ENCODE measurements around the gene MOB3A. TPM values are rescaled to one million over a fixed set of nuclear protein-coding genes. Genes with fewer than 3 reads are reported as not detected.

MOB3A gene
- total and polyA plus RNA-seq, 2 of the 13 experiments (the other 11 are each of a cell fraction or from before 2014, with no cell fraction given): 3.5 to 17.8 TPM

DNA sequence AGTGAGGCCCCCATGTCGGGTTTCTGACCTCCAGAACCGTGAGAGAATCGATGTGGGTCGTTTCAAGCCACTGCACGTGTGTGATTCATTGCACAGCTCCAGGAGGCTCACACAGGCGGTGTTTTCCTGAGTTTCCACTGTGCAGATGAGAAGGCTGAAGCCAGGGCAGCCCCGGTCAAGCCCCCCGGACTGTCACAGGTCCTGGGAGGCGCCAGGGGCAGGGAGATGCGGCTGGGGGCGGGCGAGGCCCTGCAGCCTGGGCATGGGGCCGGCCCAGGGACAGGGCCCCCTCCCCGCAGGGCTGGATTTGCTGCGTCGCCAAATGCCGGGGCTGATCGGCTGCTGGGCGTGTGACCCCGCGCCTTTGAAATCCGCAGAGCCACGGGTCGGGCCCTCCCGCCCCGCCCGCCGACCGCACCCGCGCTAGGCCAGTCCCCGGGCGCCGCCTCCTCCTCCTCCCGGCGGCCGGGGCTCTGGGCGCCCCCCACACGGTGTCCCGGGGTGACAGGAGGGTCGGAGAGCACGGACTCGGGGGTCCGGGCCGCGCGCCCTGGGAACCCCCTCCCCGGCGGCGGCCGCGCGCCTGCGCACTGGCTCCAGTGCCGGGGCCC lies 35.1 kb downstream of the MOB3A start (continued):
- TF ChIP-seq, protein P1, sequence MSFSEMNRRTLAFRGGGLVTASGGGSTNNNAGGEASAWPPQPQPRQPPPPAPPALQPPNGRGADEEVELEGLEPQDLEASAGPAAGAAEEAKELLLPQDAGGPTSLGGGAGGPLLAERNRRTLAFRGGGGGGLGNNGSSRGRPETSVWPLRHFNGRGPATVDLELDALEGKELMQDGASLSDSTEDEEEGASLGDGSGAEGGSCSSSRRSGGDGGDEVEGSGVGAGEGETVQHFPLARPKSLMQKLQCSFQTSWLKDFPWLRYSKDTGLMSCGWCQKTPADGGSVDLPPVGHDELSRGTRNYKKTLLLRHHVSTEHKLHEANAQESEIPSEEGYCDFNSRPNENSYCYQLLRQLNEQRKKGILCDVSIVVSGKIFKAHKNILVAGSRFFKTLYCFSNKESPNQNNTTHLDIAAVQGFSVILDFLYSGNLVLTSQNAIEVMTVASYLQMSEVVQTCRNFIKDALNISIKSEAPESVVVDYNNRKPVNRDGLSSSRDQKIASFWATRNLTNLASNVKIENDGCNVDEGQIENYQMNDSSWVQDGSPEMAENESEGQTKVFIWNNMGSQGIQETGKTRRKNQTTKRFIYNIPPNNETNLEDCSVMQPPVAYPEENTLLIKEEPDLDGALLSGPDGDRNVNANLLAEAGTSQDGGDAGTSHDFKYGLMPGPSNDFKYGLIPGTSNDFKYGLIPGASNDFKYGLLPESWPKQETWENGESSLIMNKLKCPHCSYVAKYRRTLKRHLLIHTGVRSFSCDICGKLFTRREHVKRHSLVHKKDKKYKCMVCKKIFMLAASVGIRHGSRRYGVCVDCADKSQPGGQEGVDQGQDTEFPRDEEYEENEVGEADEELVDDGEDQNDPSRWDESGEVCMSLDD (CRISPR knock-in tag; IDR thresholded peaks at IDR 0.05; ENCODE audit: borderline replicate concordance): peak; percentile 74; the same call in 1 of the 2 replicates
- TF ChIP-seq ZNF367 (CRISPR knock-in tag; IDR thresholded peaks at IDR 0.05; ENCODE audit: borderline replicate concordance) (no peak), TFDP1 (CRISPR knock-in tag; IDR thresholded peaks at IDR 0.05; ENCODE audit: borderline replicate concordance) (peak; percentile 61; the same call in 1 of the 2 replicates), ZNF552 (CRISPR knock-in tag; IDR thresholded peaks at IDR 0.05; ENCODE audit: borderline replicate concordance) (peak; percentile 77; the same call in 1 of the 2 replicates), ZNF850 (CRISPR knock-in tag; conservative IDR thresholded peaks at IDR 0.05) (no peak), AKAP8 (CRISPR knock-in tag; IDR thresholded peaks at IDR 0.05) (no peak; the same call in 1 of the 2 replicates), ZNF773 (CRISPR knock-in tag; IDR thresholded peaks at IDR 0.05; ENCODE audit: borderline replicate concordance) (no peak), GABPB1 (CRISPR knock-in tag; IDR thresholded peaks at IDR 0.05) (no peak; the same call in 1 of the 2 replicates), ZBTB3 (CRISPR knock-in tag; IDR thresholded peaks at IDR 0.05; ENCODE audit: borderline replicate concordance, low read depth) (0 out of 2 replicates have a peak, but pooled peaks have one; percentile 10), POLR2G (IDR thresholded peaks at IDR 0.05; ENCODE audit: low read depth, low read length) (peak; percentile 24; the same call in 1 of the 2 replicates), ZHX2 (IDR thresholded peaks at IDR 0.05; ENCODE audit: low read depth) (no peak), ZHX2 (CRISPR knock-in tag; IDR thresholded peaks at IDR 0.05; ENCODE audit: borderline replicate concordance) (no peak), HNF4A (CRISPR knock-in tag; IDR thresholded peaks at IDR 0.05) (0 out of 2 replicates have a peak, but pooled peaks have one; percentile 9), ZNF317 (CRISPR knock-in tag; IDR thresholded peaks at IDR 0.05) (no peak), ZBTB21 (CRISPR knock-in tag; IDR thresholded peaks at IDR 0.05) (no peak), ETV6 (CRISPR knock-in tag; conservative IDR thresholded peaks at IDR 0.05) (no peak; the same call in 1 of the 2 replicates)
- TF ChIP-seq, protein P2, sequence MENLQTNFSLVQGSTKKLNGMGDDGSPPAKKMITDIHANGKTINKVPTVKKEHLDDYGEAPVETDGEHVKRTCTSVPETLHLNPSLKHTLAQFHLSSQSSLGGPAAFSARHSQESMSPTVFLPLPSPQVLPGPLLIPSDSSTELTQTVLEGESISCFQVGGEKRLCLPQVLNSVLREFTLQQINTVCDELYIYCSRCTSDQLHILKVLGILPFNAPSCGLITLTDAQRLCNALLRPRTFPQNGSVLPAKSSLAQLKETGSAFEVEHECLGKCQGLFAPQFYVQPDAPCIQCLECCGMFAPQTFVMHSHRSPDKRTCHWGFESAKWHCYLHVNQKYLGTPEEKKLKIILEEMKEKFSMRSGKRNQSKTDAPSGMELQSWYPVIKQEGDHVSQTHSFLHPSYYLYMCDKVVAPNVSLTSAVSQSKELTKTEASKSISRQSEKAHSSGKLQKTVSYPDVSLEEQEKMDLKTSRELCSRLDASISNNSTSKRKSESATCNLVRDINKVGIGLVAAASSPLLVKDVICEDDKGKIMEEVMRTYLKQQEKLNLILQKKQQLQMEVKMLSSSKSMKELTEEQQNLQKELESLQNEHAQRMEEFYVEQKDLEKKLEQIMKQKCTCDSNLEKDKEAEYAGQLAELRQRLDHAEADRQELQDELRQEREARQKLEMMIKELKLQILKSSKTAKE (CRISPR knock-in tag; IDR thresholded peaks at IDR 0.05; ENCODE audit: borderline replicate concordance): peak; percentile 60; the same call in 1 of the 2 replicates

All from HepG2 (cell line).